Ovary (tissue), 9 donors: ENCODE data around the gene CDHR3. TPM values are rescaled to one million over a fixed set of nuclear protein-coding genes. Genes with fewer than 3 reads are reported as not detected.

Experiments
- DNase-seq, 5 donors: peaks; one replicate each; pipeline ENCODE4 v3.0.0-alpha.2; 2019 to 2020
- H3K27ac ChIP-seq, 2 donors: fragments of 200-600 bp; one replicate each; pipeline versions ENCODE4 v1.5.1 to v1.8.0; 2019 to 2022
- H3K27me3 ChIP-seq: fragments of 200-600 bp; one replicate; pipeline ENCODE4 v1.8.0; 2022
- H3K36me3 ChIP-seq: fragments of 200-600 bp; sonication (generic); one replicate; pipeline ENCODE4 v1.5.1; 2019
- H3K4me1 ChIP-seq: one replicate; pipeline ENCODE4 v1.8.1; 2013; ENCODE audit warnings: mild to moderate bottlenecking, moderate library complexity; ENCODE audit not compliant: insufficient read depth
- H3K4me3 ChIP-seq: fragments of 200-600 bp; sonication (generic); one replicate; pipeline ENCODE4 v1.5.1; 2017
- H3K9me3 ChIP-seq, 2 donors: fragments of 200-600 bp in 1 of 2; sonication (generic) in 1 of 2; one replicate each; pipeline versions ENCODE4 v1.5.1 to v1.8.1; 2013 to 2019; ENCODE audit warnings: mild to moderate bottlenecking in 1 of 2, moderate library complexity in 1 of 2
- EP300 ChIP-seq: sonication (generic); formaldehyde crosslinking; IDR thresholded peaks from one replicate; pipeline ENCODE4 v1.6.1; 2017; ENCODE audit warnings: antibody characterized with exemption
- POLR2A ChIP-seq: fragments of 450-650 bp; IDR thresholded peaks from one replicate; pipeline ENCODE4 v1.6.1; 2017; ENCODE audit warnings: antibody characterized with exemption, mild to moderate bottlenecking, moderate library complexity
- WGBS, 3 donors: extraction: QIAGEN DNeasy Blood & Tissue Kit in 1 of 3; methylation state at CpG; one replicate each; pipeline versions ENCODE4 v1.1.5 to v1.1.7; 2013 to 2017; 5-methylcytosine and 5-hydroxymethylcytosine counted together
- intact Hi-C, 4 donors: fragments of 100-400 bp; cut with DNase I; formaldehyde crosslinking; loops; one replicate each; pipeline versions ENCODE4 v1.11.0 to v1.15.1; 2022 to 2023
- polyA plus RNA-seq, 2 donors: library from polyadenylated mRNA; stranded (reverse); fragments of 200-250 nt in 1 of 2; fragments of 350-450 nt in 1 of 2; fragmentation: Illumina TruSeq in 1 of 2; extraction: RNeasy Lipid Tissue Mini Kit (QIAGEN cat#74804) in 1 of 2; gene quantifications; one replicate each; pipeline ENCODE4 v1.2.3, GENCODE V29; 2013 to 2014
- total RNA-seq, 7 donors: library from RNA; depleted of rRNA in 2 of 7; stranded (reverse); fragments of >200 nt in 2 of 7; fragmentation: NEBNext Ultra II Directional in 3 of 7; extraction: Animal tissue kit (Norgen Biotek cat#: 25700) in 3 of 7; gene quantifications; one replicate each; pipeline versions ENCODE4 v1.1.0 to v1.2.4, GENCODE V29; 2016 to 2023
- TF ChIP-seq, protein P1 (sequence below), 3 donors: fragments of 450-650 bp in 2 of 3; fragments of 200-600 bp in 1 of 3; IDR thresholded peaks; one replicate each; pipeline versions ENCODE4 v1.5.1 to v1.8.0; 2016 to 2022; ENCODE audit warnings: antibody characterized with exemption in 3 of 3, mild to moderate bottlenecking in 1 of 3
- donor health status: DM: no; HTN: no; CAD: no; lungs with moderate emphysema.
- donor health status: DM: no; HTN: no; CAD: no.
- donor health status: Bipolar disorder and iron deficiency.
- donor health status: DM: yes; HTN: yes; CAD: no.
- donor health status: DM: no; HTN: no; CAD: no.
- donor health status: DM: yes; HTN: yes; CAD: no.

Gene CDHR3
- total and polyA plus RNA-seq, 9 donors, result 1.8 to 76.4 (median 8.6) TPM

DNA sequence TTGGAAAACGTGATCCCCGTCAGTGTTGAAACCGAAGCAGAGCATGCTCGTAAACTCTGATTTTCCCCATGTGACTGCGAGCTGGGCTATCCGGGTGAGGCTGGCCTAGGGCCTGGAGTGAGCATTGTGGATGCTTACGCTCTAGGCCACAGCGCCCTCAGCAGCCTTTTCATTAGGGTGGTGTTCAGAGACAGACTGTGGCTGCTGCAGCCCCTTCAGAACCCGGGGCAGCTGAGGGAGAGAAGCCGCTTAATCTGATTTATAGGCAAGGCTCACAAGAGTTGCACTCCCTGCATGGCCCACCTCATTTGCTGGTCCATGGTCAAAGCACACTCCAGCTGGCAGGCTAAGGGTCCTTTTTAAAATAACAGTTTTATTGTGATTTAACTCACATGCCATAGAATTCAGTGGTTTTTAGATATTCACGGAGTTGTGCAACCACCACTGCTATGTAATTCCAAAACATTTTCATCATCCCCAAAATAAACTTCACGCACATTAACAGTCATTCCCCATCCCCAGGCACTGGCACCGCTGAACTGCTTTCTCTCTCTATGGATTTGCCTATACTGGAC is 76.5 kb downstream of the CDHR3 start:
- H3K36me3 ChIP-seq, result no peaks in the 10 kb centered on the region
- DNase-seq, result peak; percentile 77 to 85 (median 82)
- TF ChIP-seq EP300, result no peak
- TF ChIP-seq, protein P1, sequence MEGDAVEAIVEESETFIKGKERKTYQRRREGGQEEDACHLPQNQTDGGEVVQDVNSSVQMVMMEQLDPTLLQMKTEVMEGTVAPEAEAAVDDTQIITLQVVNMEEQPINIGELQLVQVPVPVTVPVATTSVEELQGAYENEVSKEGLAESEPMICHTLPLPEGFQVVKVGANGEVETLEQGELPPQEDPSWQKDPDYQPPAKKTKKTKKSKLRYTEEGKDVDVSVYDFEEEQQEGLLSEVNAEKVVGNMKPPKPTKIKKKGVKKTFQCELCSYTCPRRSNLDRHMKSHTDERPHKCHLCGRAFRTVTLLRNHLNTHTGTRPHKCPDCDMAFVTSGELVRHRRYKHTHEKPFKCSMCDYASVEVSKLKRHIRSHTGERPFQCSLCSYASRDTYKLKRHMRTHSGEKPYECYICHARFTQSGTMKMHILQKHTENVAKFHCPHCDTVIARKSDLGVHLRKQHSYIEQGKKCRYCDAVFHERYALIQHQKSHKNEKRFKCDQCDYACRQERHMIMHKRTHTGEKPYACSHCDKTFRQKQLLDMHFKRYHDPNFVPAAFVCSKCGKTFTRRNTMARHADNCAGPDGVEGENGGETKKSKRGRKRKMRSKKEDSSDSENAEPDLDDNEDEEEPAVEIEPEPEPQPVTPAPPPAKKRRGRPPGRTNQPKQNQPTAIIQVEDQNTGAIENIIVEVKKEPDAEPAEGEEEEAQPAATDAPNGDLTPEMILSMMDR (IDR thresholded peaks at IDR 0.05), result peak in 2 of 3 donors; percentile 19 to 45
- no peaks in the 10 kb centered on the region for H3K9me3 ChIP-seq
- peaks cover 16% of the 10 kb centered on the region for H3K4me1 ChIP-seq
- intact Hi-C loops, result loop anchor here (5.0 to 10.0 kb wide), 5 partner anchors 107 to 387 kb away; partner anchors contain the start of gene ATXN7L1 (in 1 of the 4)
- H3K4me3 ChIP-seq, result no peak overlapping the region
- 16 to 29% (median 22%) methylated on average over 13 of the region's 13 CpGs for WGBS, 3 donors
- H3K27ac ChIP-seq, result peak overlapping the region in 1 of 2 donors; percentile 63
- no peaks in the 10 kb centered on the region for H3K27me3 ChIP-seq

DNA sequence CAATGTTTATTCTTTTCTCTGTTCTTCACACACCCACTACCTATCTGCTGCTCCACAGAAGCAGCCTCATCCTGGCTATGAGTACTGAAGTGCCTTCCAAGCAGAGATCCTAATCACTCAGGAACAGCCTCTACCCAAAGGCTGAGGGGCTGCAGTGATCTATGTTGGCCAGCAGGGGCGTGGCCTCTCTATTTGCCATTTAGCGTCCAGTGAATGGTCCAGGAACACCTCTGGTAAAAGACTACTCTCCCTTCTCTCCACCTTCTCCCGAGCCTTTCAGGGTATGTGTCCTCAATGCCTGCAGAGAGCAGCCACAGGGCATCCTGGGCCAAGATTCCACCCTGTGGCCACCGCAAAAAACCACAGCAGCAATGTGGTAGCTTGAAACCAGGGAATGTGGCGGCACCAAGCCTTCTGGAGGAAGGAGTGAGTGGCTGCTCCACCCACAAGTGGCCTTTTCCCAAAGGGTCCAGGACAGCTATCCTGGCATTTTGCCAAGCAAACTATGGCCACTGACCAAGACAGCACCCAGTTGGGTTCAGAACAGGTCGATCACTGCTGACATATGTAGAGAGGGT is 78.2 kb downstream of the CDHR3 start:
- H3K9me3 ChIP-seq, result no peaks in the 10 kb centered on the region
- no peak overlapping the region for H3K27ac ChIP-seq
- H3K36me3 ChIP-seq, result no peaks in the 10 kb centered on the region
- intact Hi-C loops, result loop anchor here (5.0 to 10.0 kb wide), 4 partner anchors 109 to 389 kb away; no protein-coding TSS in a partner anchor
- H3K4me1 ChIP-seq, result peaks cover 18% of the 10 kb centered on the region
- TF ChIP-seq, protein P1 (IDR thresholded peaks at IDR 0.05), result peak in 1 of 3 donors; percentile 25
- TF ChIP-seq POLR2A (no peak), EP300 (no peak)
- WGBS, 3 donors, result 84 to 86% (median 84%) methylated on average over 6 of the region's 6 CpGs
- H3K4me3 ChIP-seq, result no peak overlapping the region
- H3K27me3 ChIP-seq, result no peaks in the 10 kb centered on the region
- peak in 3 of 5 donors; percentile 22 to 45 (median 43) for DNase-seq

DNA sequence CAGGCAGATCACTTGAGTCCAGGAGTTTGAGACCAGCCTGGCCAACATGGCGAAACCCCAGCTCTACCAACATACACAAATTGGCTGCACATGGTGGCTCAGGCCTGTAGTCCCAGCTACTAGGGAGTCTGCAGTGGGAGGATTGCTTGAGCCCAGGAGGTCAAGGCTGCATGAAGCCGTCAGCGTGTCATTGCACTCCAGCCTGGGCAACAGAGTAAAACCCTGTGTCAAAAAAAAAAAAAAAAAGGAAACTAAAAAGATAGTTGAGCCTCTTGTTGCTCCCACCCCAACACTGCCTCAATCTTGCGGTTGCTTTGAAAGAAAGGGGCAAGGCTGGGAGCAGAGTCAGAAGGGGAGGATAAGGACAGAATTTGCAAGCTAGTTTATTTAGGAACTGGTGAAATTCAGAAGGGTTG is 79.1 kb downstream of the CDHR3 start:
- Histone ChIP-seq H3K4me1 (peaks cover 18% of the 10 kb centered on the region), H3K27ac (peak overlapping the region; percentile 52 to 56), H3K4me3 (no peak overlapping the region), H3K9me3 (no peaks in the 10 kb centered on the region), H3K27me3 (no peaks in the 10 kb centered on the region), H3K36me3 (no peaks in the 10 kb centered on the region)
- 33 to 43% (median 37%) methylated on average over 4 of the region's 4 CpGs for WGBS, 3 donors
- TF ChIP-seq, protein P1 (IDR thresholded peaks at IDR 0.05), result no peak
- TF ChIP-seq POLR2A (no peak), EP300 (no peak)
- intact Hi-C loops, result loop anchor here (5.0 to 10.0 kb wide), 4 partner anchors 110 to 390 kb away; no protein-coding TSS in a partner anchor
- peak; percentile 53 to 62 (median 58) for DNase-seq

DNA sequence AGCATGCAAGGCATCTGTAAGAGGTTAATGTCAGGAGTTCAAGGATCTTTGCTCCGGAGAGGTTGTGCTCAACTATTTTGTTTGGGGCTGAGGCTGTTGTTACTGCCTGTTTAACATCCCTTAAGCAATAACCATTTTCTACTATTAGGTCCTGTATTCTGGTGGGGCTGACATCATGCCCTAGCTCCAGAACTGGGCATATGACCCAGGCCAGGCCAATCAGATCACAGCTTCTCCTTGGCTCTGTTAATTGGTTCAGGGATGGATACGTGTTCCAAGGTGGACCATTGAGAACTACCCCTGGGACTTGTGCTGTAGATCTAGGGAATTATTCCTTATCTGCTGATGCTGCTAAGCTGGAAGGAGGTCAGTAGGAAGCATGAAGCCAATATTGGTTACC is 82.1 kb downstream of the CDHR3 start:
- TF ChIP-seq, protein P1 (IDR thresholded peaks at IDR 0.05), result no peak
- TF ChIP-seq EP300 (no peak), POLR2A (no peak)
- Histone ChIP-seq H3K27me3 (no peaks in the 10 kb centered on the region), H3K9me3 (no peaks in the 10 kb centered on the region), H3K4me1 (peaks cover 14% of the 10 kb centered on the region), H3K4me3 (no peak overlapping the region), H3K36me3 (no peaks in the 10 kb centered on the region), H3K27ac (no peak overlapping the region)
- 51 to 55% (median 52%) methylated on average over 2 of the region's 2 CpGs for WGBS, 3 donors
- intact Hi-C loops, result loop anchor here in 3 of 4 donors (5.0 to 10.0 kb wide), 3 partner anchors 278 to 393 kb away; no protein-coding TSS in a partner anchor
- DNase-seq, result no peak
